NCI-H1092 (cell line): ENCODE measurements around the gene INO80B.
"Not testable (repeated sequence)": the region's sequence is repeated elsewhere in the genome, so short reads cannot be mapped to it uniquely, and the experiment has no call there.

Experiments
- DNase-seq: peaks from one replicate; lab custom pipeline; 2025; lab: John Stamatoyannopoulos, UW

INO80B gene

GRCh38 chr2:74425523-74425922 is 29.4 kb upstream of the INO80B start:
- DNase-seq: no peak

- DNase-seq: no peak
These were observed 28.6 kb upstream of the INO80B start for GRCh38 chr2:74426181-74426758.

GRCh38 chr2:74427551-74427950 is 27.3 kb upstream of the INO80B start:
- DNase-seq: no peak

GRCh38 chr2:74428675-74429074 is 26.2 kb upstream of the INO80B start:
- no peak for DNase-seq

DNA sequence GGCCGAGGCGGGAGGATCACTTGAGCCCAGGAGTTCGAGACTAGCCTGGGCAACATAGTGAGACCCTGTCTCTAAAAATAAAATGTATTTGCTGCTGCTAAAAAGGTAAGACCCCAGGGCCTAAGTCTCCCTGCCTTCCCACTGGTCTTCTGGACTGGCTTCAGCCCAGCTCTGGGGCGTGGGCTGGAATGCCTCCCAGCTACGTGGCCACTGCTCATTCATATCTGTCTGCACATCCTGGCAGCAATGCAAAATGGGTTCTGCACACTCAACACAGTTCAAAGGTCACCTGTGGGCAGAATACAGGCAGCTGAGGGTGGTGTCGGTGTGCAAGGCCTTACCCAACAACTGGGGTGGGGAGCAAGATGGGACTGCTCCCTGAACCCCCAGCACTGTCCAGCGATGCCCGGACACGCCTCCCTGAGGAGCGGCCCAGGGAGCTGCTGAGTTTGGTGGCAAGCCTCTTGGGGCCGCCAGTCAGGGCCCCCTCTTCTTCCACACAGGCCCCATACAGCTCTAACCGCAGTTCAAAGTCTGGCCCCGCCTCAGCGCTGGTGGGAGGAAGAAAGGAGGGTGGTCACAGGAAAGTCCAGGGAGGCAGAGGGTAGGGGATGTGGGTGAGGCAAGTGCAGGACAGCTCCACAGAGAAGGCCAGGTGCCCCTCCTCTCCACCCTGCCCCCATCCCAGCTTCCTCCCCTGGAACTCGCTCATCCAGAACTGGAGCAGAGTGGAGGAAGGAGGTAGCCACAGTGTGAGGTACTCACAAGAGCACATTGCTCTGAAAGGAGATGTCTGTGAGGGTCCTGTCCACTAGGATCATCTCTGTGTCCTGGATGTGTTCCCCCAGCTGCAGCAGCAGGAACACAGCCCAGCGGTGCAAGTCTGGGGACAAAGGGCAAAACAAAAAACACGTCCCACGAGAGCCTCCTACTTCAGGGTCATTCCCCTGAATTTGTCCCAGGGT is 25.1 kb upstream of the INO80B start:
- no peak for DNase-seq

- DNase-seq: no peak
These were observed 24.4 kb upstream of the INO80B start for GRCh38 chr2:74430502-74430901.

DNA sequence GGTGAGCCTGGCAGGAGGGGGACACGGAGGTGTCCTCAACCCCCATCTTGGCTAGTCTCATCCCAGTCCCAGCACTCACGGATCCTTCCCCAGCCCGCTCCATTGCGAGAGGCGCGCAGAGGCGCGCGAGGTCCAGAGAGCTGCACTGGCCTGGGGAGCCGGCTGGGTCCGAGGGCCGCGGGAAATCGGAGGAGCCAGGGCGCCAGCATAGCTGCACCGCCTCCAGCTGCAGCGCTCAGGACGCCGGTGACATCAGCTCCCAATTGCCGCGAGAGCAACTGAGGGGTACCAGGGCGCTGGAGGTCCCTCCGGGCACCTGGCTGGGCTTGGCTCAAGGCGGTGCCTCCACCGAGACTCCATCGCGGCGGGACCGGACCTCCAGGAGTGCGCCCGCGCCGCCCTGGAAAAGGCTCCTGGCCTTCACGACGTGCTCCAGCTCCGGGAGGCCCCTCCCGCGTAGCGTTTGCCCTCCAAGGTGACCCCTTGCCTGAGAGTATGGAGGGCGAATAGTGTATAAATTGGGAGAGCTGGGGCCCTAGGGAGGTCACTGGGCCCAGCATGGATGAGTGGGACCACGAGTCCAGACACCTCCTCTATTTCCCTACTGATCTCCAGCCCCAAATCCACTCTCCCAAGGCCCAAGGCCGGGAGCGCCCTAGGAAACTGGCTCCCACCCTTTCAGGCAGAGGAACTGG is 18.6 kb upstream of the INO80B start:
- no peak for DNase-seq

- no peak for DNase-seq
These were observed 17.8 kb upstream of the INO80B start for GRCh38 chr2:74436848-74437695.

- DNase-seq: no peak
These were observed 16.6 kb upstream of the INO80B start for GRCh38 chr2:74438248-74438647.

GRCh38 chr2:74439373-74439772 is 15.5 kb upstream of the INO80B start:
- no peak for DNase-seq

DNA sequence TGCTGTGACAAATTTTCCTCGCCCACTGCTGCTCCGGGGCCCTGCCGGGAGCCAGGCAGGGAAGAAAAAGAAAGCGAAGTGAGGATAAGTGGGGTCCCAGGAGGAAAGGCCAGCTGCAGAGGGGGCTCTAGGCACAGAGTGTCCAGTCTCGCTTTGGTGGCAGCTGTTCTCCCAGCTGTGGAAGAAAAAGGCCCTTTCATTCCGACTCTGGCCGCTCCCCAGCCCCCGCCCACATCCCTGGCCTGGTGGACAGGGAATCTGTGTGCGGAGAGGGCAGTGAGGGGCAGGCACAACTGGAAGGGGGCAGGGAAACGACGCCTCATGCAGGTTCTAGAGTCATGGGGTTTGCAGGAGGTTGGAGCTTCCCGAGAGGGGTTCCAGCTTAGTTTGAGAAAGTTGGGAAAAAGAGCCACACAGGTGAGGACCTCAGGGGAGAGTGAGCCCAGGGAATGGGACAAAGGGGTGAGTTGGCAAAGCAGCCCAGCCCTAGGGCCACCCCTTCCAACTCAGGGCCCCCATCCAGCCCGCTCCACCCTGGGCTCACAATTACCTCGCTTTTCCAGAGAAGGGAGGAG is 15.0 kb upstream of the INO80B start:
- no peak for DNase-seq

- DNase-seq: peak; percentile 31
These were observed 14.3 kb upstream of the INO80B start for GRCh38 chr2:74440378-74441169.

GRCh38 chr2:74441170-74441689 is 13.7 kb upstream of the INO80B start:
- DNase-seq: no peak

GRCh38 chr2:74441690-74442482 is 13.0 kb upstream of the INO80B start, which contains the start of gene RTKN:
RTKN (minus strand) TSS chr2:74441937; CDS start chr2:74441816, 121 bp downstream.
- no peak for DNase-seq

- DNase-seq: not testable (repeated sequence)
These were observed 12.2 kb upstream of the INO80B start for GRCh38 chr2:74442483-74443297.

DNA sequence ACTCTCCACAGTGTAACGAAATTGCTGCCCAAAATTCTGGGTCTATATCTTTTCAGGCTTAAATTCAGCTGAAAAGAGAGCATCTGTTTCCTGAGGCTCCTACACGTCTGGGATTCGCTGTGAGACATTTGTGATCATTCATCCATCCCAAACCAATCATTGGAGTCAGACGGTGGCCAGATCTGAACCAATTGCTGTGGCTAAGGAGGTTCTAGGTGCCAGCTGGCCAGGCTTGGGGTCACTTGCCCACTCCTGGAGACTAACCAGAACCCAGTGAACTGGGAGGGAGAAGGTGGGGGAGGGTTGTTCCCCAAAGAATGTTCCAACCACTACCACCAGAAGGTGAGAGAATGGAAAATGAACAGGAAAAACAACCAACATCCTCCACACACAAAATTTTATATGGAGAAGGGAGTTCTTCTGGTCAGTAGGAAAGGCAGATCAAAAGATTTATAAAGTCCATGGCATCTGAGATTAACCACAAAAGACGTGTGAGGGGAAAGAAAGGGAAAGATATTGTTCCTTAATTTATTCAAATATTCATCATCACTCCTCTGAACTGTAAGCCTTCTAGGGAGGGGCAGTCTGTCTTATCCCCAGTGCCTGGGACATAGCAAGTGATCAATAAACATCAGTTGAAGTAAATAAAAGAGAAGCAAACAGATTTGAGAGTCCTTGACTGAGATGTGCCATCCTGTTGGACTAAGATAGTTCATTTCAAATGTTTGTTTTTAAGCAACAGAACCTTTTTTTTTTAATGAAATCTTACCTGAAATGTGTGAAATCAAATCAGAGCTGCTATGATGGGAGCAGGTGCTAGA is 10.2 kb upstream of the INO80B start:
- no peak for DNase-seq

DNA sequence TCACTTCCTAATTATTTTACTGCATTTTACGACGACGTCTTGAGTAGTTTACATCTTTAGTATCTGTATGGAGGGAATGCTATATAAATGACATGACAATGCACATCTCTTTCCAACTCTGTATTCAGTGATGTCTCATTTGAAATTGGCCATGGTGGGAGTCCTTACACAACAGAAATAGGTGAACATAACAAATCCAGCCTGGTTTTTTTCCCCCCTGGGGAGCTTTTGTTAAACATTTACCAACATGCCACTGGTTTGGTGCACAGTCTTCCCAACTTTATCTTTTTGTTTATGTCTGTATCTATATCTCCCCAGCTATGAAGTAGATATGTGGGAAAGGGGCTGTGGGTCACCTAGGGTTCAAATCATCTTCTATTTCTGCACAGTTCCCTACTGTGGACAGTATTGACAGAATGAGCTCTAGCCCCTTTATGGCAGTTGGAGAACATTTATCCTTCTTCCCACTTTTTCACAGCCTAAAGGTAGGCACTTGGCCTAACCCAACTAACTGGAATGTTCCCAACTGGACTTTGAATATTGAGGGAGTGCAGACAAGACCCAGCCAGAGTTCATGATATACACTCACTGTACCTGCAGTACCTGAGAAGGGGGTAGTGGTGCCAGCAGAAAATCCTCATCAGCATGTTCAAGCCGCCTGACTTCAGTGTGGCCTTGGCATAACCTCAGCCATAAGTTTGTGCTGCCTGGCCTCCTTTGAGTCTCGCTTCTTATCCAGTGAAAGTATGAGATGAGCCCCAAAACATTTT is 7.5 kb upstream of the INO80B start:
- DNase-seq: no peak
